OCI-LY7 (cell line): ENCODE results near the gene PRPF40A.

Source experiments
- EZH2phosphoT487 ChIP-seq: fragments of 200-600 bp; sonication (generic); IDR thresholded peaks from 2 replicates; pipeline ENCODE4 v1.6.1; 2018; ENCODE audit warnings: low read depth, borderline replicate concordance, mild to moderate bottlenecking, mixed run types, antibody characterized with exemption, low read length, moderate library complexity, mixed read lengths
- TF ChIP-seq, protein P1 (sequence below): fragments of 200-600 bp; sonication (generic); conservative IDR thresholded peaks from 2 replicates; pipeline ENCODE4 v1.5.1; 2014; ENCODE audit warnings: mild to moderate bottlenecking, antibody characterized with exemption, low read length, moderate library complexity, mixed read lengths

DNA sequence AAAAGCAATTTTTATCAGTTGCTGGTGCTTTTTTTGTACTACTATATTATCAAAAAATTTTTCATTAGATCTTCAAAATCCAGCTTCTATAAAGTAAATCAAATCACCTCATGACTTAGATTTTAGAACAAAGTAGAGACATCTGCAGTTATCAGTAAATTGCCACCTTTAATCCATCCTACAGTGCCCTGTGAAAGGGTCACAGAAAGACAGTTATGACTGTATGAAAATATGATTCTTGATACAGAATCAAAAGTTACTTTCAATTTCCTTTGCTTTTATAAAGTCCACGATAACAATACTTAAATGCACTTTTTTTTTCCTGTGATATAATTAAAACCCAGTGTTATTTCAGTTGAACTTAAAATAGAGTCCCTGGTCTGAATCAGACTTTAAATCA lies 61.4 kb downstream of the PRPF40A start:
- TF ChIP-seq, protein P1, sequence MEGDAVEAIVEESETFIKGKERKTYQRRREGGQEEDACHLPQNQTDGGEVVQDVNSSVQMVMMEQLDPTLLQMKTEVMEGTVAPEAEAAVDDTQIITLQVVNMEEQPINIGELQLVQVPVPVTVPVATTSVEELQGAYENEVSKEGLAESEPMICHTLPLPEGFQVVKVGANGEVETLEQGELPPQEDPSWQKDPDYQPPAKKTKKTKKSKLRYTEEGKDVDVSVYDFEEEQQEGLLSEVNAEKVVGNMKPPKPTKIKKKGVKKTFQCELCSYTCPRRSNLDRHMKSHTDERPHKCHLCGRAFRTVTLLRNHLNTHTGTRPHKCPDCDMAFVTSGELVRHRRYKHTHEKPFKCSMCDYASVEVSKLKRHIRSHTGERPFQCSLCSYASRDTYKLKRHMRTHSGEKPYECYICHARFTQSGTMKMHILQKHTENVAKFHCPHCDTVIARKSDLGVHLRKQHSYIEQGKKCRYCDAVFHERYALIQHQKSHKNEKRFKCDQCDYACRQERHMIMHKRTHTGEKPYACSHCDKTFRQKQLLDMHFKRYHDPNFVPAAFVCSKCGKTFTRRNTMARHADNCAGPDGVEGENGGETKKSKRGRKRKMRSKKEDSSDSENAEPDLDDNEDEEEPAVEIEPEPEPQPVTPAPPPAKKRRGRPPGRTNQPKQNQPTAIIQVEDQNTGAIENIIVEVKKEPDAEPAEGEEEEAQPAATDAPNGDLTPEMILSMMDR = no peak
- TF ChIP-seq EZH2phosphoT487 = no peak
